Fibroblast of villous mesenchyme (primary cell): ENCODE measurements around the gene SUSD4. TPM values are rescaled to one million over a fixed set of nuclear protein-coding genes. Genes with fewer than 3 reads are reported as not detected.
A peak's percentile ranks its signal among the peaks of the same experiment; 100 is the strongest.

ENCODE experiments used
- DNase-seq: peaks from one replicate; pipeline ENCODE4 v3.0.0-alpha.2; 2010; ENCODE audit warnings: low read depth
- H3K4me3 ChIP-seq: 2 replicates; pipeline ENCODE4 v1.5.1; 2011; ENCODE audit warnings: low read depth, mild to moderate bottlenecking, low read length
- CTCF ChIP-seq: IDR thresholded peaks from 2 replicates; pipeline ENCODE4 v1.5.1; 2012; ENCODE audit warnings: low read depth, mild to moderate bottlenecking, low read length; ENCODE audit not compliant: insufficient read depth
- total RNA-seq: library from RNA; depleted of rRNA; stranded (reverse); fragments of >200 nt; gene quantifications from 2 replicates; pipeline ENCODE4 v1.2.3, GENCODE V29; 2012

SUSD4 gene
- total RNA-seq, 1 donor: not detected

- H3K4me3 ChIP-seq: no peak overlapping the region
- no peak for TF ChIP-seq CTCF
- DNase-seq: no peak
Observed at GRCh38 chr1:223245411-223245810, 118.6 kb downstream of the SUSD4 start.

GRCh38 chr1:223244366-223245103 lies 119.4 kb downstream of the SUSD4 start:
- peak; percentile 28 for TF ChIP-seq CTCF
- H3K4me3 ChIP-seq: no peak overlapping the region
- no peak for DNase-seq

- H3K4me3 ChIP-seq: no peak overlapping the region
- TF ChIP-seq CTCF: no peak
- DNase-seq: no peak
Observed at GRCh38 chr1:223243441-223244050, 120.4 kb downstream of the SUSD4 start.

GRCh38 chr1:223242971-223243370 lies 121.0 kb downstream of the SUSD4 start:
- TF ChIP-seq CTCF: no peak
- DNase-seq: no peak
- H3K4me3 ChIP-seq: no peak overlapping the region

GRCh38 chr1:223242382-223242955 lies 121.5 kb downstream of the SUSD4 start:
- no peak for TF ChIP-seq CTCF
- H3K4me3 ChIP-seq: no peak overlapping the region
- DNase-seq: no peak

- no peak for DNase-seq
Observed at GRCh38 chr1:223240122-223240521, 123.9 kb downstream of the SUSD4 start.

More at GRCh38 chr1:223240122-223240521, 123.9 kb downstream of the SUSD4 start:
- TF ChIP-seq CTCF: no peak
- no peak overlapping the region for H3K4me3 ChIP-seq
